GM18873 (cell line): Measurements from ENCODE around the gene ALDH1L1.
"Not testable (repeated sequence)": the region's sequence is repeated elsewhere in the genome, so short reads cannot be mapped to it uniquely, and the experiment has no call there.

Source experiments
- ATAC-seq: cut with Tn5 transposase; IDR thresholded peaks from one replicate; pipeline ENCODE4 v1.9.1; 2021; ENCODE audit warnings: mild to moderate bottlenecking, moderate library complexity, moderate number of reproducible peaks; ENCODE audit not compliant: unreplicated experiment, low FRiP score

ALDH1L1 gene

DNA sequence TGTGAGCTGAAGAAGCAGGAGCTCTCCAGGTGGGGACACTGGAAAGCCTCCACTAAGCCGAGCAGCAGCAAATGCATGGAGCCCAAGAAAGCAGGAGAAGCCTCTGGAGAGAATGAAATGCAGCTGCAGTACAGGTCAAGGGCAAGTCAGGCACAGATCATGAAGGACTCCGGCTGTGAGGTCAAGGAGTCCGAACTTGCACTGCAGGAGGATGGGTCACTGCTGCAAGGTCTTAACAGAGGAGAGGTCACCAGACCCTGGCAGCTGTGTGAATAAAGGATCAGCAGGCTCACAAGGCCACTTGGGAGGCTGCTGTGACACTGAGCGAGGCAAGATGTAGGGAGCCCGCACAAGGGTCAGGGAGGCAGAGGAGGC, 71.7 kb downstream of the ALDH1L1 start:
- ATAC-seq, result no peak

DNA sequence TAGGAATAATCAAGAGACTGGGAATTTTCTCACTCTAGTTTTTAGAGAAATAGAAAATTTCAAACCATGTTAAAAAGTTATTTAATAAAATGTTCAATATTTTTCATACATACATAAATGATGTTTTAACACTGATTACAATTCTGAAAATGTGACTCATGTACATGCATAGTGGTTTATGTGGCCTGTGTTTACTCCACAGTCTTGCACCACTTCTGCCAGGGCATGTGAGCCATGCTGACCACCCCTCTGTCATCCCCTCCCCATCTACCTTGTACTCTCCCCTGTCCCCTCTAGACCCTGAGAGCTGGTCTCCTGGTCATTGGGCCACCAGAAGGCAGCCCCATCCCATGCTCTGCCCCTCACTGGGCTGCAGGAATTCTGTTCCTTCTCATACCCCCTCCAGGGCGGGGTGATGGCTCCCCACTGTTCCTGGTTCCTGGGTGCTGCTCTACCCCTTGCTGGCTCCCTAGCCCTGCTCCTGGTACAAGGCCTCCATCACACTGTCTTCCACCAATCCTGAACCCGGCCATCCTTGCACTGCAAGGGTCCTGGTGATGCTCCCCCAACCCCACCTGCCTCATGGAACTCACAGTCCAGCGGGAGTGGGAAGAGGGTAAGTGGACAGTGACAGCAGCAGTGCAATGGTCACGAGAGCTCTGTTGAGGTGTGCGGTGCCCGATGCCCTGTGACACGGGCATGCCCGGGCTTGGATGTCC, 72.3 kb downstream of the ALDH1L1 start:
- ATAC-seq, result no peak

DNA sequence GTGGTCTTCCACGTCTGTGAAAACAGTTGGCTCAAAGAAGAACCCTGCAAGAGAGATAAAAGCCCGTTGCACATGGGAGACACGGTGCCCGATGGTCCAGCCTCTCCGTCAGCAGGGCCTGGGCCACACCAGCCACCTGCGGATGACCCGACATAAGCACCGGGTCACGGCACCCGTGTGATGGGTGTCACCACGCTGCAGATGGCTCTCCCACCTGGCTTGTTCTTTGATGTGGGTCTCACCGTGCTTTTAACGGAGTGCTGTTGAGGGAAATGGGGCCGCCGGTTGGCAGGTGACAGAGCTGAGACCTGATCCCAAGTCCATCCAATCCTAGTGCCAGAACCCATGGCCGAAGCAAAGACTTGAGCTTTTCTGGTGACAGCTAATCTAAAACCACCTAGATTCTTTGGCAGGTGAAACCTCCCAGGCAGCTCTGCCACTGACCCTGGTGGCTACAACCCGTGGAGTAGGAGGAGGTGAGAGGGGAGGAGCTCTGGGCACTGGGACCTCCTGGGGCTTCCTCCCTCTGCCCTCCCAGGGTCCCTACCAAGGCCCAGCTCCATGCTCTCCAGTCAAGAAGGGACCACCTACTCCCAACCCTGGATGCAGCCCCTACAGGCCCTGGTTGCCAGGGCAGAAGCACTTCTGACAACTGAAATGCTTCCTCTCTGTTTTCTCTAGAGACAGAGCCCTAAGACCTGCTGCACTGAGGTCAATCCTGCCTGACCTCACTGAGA, 73.0 kb downstream of the ALDH1L1 start:
- ATAC-seq, result no peak

DNA sequence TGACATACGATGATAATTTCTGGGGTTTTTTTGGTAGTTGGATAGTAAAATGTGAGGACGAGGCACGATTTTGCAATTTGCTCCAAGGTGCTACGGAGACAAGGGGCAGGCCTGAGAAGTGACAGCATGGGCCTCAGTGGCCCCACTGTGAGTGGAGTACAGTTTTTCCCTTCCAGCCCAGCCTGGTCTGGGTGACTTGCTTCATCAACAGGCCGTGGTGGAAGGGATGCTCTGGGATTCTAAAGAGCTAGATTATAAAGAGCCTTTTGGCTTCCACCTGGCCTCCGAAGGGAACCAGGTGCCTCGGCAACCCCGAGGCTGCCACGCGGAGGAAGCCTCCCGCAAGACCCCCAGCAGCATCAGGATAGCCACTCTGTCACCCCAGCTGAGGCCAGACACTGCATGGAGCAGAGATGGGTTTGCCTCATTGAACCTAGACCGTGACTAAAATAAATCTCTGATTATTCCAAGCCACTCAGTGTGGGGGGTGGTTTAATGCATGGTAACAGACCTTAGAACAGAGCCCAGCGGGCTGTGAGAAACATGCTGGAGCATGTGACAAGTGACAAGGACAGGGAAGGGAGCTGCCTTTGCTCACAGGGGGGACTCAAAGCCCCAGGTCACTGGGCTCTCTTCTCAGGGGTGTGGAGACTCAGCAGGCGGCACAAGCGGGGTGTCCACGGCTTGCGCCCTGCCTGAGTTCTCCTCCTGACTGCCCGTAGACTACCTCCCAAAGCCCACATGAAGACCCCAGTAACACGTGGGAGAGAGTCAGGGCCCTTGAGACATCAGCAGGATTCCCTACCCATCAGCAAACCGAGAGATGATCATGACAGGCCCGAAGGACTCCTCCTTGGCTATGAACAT, 73.8 kb downstream of the ALDH1L1 start:
- no peak for ATAC-seq

DNA sequence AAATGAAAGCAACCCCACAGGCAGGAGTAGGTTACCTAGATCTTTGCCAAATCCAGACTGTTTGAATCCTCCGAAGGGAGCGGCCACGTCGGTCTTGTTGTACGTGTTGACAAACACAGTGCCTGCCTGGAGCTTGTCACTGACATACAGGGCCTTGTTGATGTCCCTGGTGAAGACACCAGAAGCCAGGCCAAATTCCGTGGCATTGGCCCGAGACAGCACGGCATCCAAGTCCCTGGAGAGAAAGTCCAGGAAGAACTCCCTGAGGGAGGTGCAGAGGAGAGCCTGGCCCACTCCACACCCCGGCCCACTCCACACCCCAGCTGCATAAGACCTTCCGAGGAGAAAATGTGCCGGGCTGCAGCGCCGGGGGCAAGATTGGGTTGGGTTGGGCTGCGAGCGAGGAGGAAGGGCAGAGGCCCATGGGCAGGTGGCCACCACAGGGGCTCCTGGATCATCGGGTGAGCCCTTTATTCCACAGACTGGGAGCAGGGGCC, 74.6 kb downstream of the ALDH1L1 start:
- no peak for ATAC-seq

DNA sequence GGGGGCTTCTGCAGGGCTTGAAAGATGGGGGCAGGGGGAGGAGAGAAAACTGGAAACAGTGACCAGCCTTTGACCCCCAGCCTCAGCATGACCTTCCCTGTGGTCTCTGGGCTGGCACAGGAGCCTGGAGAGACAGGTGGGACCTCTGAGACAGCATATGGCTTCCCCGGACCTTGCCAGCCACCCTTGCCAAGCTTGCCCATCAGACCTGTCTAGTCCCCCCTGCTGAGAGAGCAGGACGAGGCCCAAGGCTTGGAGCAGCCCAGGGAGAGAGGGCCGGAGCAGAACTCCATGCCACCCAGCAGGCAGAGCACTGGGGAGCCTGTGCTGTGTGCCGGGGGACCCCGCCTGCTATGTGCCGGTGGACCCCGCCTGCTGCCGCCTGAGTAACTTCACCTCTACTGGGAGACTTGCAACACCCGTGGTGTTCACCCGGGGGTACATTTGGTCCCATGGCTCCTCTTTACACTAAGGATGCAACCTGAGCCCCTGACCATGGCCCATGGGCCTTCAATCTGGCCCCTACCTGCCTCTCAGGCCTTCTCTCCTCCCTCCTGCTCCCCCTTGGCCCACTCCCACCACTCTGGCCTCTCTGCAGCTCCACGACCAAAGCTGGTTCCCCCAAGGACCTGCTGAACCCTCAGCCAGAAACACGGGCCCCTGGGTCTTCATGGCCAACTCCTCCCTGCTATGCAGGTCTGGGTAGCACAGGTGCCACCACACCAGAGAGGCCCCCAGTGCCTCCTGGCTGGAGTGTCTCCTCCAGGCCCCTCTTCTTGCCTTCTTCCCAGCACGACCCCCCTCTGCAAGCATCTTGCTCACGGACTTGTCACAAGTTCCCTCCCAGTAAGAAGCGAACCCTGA, 75.4 kb downstream of the ALDH1L1 start:
- ATAC-seq, result no peak

DNA sequence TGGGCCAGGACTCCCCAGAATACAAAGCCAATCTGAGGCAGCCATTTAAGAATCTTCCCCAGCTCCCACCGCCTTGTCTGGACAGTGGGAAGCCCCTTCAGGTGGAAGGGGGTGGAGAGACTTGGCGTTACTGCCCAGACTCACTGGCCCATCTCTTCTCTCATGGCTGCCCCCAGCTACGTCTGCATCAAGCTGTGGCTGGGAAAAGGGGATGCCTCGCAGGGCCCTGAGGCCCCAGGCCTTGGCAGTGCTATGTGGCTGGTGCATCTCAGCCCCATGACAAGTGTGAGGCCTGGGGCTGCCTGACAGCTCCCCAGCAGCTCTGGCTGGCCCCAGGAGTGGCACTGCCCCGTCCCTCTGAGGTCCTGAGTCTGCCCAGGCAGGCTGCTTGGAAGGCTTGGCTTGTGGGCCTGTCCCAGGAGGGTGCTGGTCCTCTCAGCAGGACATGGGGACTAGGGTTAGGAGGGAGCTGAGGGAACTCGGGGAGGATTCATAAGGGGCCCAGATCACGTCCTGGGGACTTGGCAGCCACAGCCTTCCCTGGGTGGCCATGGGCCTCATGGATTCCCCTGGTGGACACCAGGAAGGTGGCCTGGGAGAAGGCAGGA, 76.3 kb downstream of the ALDH1L1 start:
- no peak for ATAC-seq

DNA sequence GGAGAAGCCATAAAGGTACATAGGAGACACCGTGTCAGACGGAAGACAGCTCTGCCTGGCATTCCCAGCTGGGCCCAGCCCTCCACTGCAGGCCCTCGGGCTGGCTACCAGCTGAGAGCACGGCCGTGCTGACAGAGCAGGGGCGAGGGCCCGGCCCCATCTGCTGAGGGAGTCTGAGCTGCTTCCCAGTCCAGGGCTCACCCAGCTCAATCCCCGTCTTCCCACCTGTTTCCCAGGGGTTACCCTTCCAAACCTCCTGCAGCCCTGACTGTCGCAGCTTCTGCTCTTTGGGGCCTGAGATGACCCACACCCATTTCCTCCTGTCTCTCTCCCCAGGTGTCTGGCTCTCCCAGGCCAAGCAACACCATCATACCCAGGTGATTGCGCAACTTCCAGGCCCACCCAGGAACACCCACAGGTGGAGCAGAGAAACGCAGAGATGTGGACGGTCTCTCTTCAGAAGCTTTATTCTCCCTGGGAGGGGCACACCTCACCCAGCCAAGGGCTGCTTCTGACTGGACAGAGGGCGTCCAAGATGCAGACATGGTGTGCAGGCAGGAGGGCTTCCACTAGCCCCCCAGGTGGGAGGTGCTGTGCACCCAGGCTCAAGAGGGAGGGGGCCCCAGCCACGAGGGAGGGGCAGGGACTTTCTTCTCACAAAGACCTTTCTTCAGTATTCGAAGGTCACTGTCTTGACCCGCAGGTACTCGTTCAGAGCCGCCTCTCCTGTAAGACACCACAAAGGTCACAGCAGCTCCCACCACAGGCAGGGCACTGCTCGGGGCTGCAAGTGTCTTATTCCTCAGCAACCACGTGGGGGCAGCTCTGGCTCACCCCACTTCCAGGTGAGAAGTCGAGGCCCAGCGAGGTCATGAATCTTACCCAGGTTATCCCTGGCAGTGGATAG, 77.0 kb downstream of the ALDH1L1 start:
- no peak for ATAC-seq

DNA sequence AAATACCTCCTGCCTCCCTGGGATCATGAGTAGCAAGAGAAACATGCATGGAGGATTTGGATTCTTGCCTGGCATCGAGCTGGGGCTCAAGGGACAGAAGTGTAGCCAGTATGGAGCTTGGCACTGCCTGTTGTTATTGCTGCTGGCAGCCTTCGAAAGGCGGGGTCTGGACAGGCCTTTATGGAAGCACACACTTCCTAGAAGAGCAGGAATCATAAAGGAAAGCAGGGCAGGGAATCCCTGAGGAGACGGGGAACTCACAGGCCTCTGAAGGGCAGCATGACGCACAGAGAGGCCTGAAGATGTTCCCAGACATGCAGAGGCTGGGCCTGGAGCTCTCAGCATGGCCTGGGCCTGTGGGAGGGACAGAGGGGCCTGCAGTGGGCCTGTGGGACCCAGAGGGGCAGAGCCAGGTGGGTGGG, 77.8 kb downstream of the ALDH1L1 start:
- no peak for ATAC-seq

DNA sequence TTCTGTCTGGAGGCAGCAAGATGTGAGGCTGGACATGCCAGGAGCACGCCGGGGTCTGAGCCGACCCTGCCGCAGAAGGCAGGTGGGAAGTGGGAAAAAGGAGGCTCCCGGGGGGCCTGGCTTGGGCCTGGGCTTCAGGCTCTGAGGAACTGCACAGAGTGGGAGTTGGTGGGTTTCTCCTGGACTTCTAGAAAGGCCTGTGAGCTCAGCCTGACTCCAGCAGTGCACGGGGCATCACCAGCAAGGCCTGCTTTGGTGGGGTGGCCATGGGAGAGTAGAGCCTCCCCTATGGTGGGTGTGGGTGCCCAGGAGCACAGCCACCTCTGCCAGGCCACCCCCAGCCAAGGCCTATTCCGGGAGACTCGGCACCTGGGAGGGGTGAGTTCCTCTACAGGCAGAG, 78.4 kb downstream of the ALDH1L1 start:
- ATAC-seq, result no peak

DNA sequence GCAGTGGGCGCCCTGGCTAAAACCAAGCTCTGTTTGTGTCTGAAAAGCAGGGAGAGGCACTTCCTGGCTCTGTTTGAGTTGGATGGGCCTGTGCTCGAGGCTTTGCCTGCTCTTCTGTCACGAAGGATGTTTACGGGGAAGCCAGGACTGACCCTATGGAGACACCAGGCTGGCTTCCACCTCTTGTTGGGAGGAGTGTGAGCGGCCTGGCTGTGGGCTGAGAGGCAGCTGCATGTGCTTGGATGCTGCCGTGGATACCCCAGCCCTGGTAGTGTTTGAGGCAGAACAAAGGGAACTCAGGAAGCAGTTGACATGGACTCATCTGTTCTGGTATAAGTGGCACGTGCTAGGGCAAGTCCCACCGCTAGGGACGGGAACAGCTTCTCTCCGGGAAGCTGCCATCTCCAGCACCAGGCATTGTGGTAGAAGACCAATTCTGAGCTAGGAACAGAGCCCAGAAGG, 78.8 kb downstream of the ALDH1L1 start:
- ATAC-seq, result no peak

DNA sequence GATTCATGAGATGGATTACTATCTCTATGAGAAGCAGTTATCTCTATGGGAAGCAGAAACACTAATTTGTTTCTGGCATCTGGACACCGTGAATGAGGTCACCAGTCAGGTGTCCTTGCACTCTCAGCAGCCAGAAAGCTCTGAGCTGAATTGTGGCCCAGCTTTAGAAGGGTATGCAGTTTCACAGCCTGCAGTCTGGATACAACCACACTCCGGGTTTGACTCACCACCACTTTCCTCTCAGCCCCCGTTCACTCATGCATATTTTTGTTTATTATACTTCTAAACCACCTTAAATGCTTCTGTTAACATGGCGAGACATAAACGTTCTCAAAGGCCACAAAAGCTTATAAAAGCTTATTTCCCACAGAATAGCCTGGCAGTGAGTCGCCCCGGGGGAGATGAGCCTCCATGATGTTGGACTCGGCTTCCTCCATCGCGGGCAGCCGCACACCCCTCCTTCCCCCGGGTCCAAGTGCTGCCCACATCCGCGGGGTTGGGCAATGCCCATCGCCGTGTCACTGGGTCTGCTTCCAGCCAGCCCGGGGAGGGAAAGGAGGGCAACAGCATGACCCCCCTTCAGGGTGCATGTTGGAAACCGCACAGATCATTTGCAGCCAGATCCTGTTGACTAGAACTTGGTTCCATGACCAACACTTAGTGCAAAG, 79.6 kb downstream of the ALDH1L1 start:
- no peak for ATAC-seq

DNA sequence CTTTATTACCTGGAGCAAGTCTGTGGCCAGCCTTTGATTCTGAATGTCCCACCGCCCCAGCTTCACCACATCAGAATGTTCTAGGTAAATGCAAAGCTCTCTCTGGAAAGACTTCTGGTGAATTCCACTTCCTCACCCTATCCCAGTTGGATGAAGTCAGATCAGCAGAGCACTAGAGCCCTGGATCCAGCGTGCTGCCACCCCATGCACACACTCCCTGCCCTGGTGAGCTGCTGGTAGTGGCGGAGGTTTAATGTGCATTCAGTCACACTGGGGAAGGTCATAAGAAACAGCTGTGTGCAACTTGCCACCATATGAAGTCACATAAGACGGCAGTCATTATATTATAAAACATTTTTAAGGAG, 80.1 kb downstream of the ALDH1L1 start:
- no peak for ATAC-seq

DNA sequence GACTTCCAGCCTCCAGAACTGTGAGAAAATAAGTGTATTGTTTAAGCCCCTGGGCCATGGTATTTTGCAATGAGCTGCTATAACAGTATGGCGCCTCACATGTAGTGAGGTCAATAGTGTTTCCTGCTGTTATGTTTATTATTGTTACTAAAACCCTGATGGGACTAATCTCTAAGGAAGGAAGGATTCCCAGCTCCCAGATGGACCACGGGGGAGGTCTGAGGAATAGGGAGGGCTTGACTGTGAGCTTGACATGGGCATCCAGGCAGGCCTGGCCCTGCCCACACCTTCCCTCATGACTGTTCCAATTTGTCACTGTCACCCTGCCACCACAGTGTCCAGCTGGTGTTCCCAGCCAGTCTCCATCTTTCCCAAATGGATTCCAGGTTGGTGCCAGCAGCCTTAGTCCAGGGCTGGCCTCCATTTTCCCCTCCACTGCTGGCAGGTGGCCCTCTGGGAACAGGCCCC, 82.0 kb downstream of the ALDH1L1 start:
- no peak for ATAC-seq

DNA sequence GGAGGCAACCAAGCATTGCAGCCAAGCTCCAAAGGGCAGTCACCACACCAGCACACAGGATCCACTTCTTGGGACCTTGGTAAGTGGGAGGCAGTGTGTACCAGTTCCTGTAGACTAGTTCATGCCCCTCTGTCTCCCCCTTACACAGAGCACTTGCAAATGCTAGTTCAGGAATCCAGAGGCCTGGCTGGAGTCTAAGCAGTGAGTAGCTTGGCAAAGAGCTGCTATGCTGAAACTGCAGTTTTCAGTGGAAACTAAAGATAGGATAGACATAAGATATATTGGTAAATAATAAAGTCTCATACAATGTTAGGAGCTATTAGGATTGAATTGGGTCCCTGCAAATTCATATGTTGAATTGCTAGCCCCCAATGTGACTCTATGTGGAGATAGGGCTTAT, 82.6 kb downstream of the ALDH1L1 start:
- no peak for ATAC-seq

DNA sequence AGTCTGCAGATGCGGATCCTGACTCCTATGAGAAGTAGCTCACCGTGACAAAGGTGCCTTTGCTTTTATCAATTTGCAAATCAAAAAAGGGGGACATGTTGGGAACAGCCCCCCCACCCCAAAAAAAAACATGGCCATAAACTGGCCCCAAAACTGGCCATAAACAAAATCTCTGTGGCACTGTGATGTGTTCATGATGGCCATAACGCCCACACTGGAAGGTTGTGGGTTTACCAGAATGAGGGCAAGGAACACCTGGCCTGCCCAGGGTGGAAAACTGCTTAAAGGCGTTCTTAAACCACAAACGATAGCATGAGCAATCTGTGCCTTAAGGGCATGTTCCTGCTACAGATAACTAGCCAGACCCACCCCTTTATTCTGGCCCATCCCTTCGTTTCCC, 84.1 kb downstream of the ALDH1L1 start:
- not testable (repeated sequence) for ATAC-seq

DNA sequence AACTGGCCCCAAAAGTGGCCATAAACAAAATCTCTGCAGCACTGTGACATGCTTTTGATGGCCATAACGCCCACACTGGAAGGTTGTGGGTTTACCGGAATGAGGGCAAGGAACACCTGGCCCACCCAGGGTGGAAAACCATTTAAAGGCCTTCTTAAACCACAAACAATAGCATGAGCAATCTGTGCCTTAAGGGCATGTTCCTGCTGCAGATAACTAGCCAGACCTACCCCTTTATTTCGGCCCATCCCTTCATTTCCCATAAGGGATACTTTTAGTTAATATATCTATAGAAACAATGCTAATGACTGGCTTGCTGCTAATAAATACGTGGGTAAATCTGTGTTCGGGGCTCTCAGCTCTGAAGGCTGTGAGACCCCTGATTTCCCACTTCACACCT, 88.3 kb downstream of the ALDH1L1 start:
- not testable (repeated sequence) for ATAC-seq

DNA sequence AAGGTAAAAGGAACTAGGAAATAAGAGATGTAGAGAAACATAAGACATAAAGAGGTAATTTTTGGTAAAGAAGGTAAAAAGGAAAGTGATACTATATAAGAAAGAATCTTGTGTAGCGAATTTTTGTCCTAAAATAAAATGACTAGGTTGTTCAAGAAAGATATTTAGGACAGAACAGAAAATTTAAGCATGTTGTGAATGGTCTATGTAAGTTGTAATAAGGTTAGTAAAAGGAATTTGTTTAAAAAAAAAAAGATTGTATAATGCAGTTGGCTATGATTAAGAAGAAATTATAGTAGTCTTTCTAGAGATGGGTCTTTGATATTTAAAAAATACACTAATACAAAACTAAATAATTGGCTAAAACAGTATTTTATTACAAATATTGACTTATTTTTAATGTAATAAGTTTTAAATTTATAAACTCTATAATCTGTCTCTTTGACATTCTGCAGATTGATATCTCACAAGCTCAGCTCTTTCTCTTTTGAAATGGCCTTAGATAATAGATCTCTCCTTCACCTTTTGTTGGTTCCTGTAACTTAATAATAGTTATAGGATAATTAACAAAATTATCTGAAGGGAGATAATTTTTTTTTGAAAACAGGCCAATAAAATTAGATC, 92.7 kb downstream of the ALDH1L1 start:
- no peak for ATAC-seq
